GF-D8 (cell line): ENCODE results near the gene CLDN19.

ENCODE experiments used
- DNase-seq: peaks from one replicate; lab custom pipeline; 2025; lab: John Stamatoyannopoulos, UW

The CLDN19 gene

DNA sequence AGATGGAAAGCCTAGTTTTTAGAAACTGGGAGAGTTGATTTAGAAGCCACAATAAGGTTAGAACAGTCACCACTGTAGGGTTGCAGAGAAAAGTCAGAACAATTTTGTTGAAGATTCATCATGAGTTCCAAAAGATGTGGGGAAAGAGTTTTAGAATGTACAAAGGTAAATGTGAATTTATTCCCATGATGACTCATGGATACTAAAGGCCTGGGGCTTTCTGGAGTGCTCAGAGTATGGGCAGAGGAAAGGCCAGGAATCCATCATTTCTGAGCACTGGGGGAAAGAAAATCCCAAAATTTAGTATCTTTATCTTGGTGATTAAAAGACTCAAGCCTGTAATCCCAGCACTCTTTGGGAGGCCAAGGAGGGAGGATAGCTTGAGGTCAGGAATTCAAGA is 40.0 kb downstream of the CLDN19 start:
- no peak for DNase-seq

DNA sequence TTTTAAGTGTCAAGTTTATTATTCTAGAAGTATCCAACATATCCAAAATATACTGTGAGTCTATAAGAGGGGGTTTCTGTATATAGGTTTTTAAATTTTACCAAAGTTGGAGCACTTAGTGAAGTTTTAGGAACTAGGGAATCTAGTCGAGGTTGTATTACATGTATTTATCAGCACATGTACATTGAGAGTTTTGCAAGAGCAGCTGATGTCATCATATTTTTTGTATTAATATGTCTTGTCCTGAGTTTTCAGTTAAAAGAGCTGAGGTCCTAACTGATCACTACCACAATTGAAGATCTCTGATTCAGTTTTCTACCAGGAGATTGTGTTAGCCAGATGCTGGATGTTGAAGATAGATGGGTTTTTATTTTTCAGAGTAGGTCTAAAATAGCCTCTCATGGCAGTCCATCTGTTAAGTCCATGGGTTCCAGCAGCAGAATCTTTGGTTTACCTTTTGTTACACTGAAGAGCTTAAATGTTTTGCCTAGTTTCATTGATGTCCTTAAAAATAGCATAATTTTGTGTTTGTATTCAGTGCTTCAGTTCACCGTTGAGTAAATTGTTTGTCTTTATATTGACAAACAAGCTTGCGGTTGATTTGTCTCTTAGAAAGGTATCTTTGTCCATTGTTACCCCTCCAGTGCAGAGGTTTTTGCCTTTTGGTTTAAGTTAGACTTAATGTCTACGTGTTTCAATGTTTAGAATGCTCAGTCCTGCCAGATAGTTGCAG is 41.8 kb downstream of the CLDN19 start:
- no peak for DNase-seq

DNA sequence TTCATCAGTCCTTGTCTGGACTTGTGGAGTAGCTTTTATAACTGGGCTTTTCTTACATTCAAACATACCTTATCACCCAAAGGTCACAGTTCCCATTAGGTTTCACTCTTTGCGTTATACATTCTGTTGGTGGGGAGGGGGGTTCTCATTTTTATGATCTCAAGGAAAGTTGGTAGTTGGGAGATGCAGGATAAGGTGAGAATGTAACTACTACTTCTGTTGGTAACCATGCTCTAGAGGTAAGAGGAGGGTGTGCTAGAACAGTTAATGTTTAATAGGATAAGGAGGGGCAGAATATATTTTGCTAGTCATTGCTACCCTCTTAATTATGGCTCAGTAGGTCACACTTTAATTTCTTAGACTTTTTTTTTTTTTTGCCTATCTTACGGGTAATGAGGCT is 47.1 kb downstream of the CLDN19 start:
- DNase-seq = no peak

DNA sequence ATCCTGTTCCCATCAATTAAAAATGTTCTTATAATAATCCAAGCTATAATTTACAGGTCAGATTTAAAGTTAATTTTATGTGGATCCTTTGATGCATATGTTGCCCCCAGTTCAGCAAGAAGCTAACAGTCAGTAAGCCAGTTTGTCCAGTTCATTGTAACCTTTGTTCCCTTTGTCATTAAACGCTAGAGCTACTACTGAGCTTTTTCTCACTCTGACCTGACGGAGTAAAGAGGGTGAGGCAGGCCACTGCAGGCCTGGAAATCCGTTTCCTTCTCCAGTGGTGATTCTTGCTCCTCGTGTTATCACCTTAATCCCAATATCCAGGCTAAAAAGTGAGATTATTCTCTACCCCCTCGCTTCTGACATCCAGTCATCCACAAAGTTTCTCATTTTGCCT is 47.6 kb downstream of the CLDN19 start:
- no peak for DNase-seq

DNA sequence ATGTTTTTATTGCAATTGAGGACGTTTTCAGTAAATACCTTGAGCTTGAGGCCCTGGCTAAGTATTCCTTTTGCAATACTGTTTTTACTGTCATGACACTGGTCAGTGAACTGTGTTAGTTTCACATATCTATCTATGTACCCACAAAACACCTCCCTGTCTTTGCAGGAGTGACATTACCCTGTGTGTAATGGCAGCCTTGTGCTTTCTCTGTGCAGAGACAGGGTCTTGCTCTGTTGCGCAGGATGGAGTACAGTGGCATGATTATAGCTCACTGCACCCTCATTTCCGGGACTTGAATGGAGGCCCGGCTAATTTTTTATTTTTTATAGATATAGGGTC is 48.9 kb downstream of the CLDN19 start:
- DNase-seq = no peak

DNA sequence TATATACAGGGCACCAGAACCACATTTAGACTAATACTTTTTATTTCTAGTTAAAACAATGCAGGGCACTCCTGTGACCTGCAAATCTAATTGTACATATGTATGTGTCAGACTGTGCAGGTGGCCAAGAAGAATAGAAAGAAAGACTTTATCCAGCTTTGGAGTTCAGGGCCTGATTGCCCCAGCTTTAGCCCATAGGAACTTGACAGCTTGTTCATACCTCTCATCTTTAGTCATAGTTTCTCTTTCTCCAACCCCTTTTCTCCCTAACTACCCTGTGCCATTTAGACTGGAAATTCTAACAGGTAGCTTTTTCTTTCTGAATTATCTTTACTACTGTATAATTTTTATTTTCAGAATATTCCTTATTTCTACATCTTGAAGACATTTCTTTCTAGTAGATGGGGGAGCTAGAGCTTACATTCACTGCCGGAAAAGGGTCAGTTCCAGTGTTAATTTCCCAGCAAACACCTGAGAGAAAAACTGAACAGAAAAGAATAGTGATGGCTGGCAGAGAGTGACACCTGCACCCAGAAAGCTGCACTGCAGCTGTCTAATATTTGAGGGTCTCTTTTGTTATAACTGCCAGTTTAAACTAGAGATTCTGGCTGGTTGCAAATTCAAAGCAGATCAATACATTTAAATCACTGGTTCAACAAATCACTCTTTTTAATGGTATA is 49.4 kb downstream of the CLDN19 start:
- no peak for DNase-seq

DNA sequence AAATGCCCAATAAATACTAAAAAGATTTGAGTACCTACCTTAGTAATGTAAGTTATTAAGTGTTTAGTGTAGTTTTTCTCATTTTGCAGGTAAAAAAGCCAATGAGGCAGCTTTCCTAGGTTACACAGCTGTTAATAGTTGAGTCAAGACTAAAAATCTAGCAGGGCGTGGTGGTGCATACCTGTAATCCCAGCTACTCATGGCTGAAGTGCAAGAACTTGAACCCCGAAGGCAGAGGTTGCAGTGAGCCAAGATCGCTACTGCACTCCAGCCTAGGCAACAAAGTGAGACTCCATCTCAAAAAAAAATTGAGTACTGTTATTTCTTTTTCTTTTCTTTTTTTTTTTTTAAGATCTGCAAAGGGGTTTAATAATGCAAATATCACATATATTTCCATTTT is 50.1 kb downstream of the CLDN19 start:
- no peak for DNase-seq

DNA sequence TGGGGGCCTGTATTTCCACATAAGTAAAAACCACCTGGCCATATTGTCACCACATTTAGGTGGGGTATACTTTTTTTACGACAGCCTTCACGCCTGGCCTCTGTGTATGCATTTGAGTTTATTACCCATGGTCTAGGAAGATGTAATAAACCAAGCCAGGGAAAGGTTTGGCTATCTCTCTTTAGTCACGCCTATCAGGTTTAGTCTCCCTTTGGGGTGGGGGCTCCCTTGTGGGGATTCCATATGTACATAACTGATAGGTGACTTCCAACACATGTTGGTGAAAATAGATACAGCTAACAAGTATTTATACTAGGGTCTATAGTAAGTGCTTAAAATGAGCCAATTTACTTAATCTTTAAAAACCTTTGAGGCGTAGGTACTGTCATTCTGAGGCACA is 53.6 kb downstream of the CLDN19 start:
- no peak for DNase-seq

DNA sequence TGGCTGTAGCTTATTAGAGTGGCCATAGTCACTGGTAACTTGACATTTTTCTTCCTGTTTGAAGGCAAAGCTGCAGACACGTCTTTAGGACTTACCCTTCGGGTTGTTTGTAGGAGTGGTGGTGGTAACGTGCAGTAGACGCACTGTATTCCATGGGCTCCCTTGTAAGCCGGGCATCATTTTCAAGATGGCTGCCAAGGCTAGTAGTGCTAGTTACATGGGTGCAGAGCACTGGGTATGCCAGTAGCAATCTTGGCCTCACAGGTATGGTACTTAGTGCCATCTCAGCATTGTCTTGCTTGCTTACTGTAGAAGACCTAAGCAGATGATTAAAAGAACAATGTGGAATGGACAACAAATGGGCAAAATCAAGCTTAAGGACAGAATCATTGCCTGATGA is 55.9 kb downstream of the CLDN19 start:
- DNase-seq = no peak
